IMR-90 (cell line): ENCODE results near the gene FAM227B.

Source experiments
- CEBPB ChIP-seq: IDR thresholded peaks from 2 replicates; pipeline ENCODE4 v1.6.1; 2012; ENCODE audit warnings: low read depth, low read length, improper control_type of control experiment
- MAFK ChIP-seq: IDR thresholded peaks from 2 replicates; pipeline ENCODE4 v1.6.1; 2012; ENCODE audit warnings: low read depth, low read length, improper control_type of control experiment
- MAZ ChIP-seq: IDR thresholded peaks from 2 replicates; pipeline ENCODE4 v1.6.1; 2012; ENCODE audit warnings: low read depth, mild to moderate bottlenecking, low read length, improper control_type of control experiment, moderate library complexity, borderline replicate concordance
- POLR2A ChIP-seq: IDR thresholded peaks from 2 replicates; pipeline ENCODE4 v1.6.1; 2012; ENCODE audit warnings: mild to moderate bottlenecking, low read depth, low read length
- RAD21 ChIP-seq: IDR thresholded peaks from 2 replicates; pipeline ENCODE4 v1.6.1; 2012; ENCODE audit warnings: low read length, improper control_type of control experiment
- TF ChIP-seq, protein P1 (sequence below): conservative IDR thresholded peaks from 2 replicates; pipeline ENCODE4 v1.5.1; 2012; ENCODE audit warnings: mild to moderate bottlenecking, low read depth, low read length, improper control_type of control experiment

DNA sequence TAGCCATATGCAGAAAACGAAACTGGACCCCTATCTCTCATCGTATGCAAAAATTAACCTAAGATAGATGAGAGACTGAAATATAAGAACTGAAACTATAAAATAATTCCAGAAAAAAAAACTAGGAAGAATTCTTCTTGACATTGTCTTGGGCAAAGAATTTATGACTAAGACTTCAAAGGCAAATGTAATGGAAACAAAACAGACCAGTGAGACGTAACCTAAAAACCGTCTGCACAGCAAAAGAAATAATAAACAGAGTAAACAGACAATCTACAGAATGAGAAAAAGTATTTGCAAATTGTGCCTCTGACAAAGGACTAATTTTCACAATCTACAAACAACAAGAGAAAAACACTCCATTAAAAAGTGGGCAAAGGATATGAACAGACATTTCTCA is 92.3 kb downstream of the FAM227B start:
- TF ChIP-seq, protein P1, sequence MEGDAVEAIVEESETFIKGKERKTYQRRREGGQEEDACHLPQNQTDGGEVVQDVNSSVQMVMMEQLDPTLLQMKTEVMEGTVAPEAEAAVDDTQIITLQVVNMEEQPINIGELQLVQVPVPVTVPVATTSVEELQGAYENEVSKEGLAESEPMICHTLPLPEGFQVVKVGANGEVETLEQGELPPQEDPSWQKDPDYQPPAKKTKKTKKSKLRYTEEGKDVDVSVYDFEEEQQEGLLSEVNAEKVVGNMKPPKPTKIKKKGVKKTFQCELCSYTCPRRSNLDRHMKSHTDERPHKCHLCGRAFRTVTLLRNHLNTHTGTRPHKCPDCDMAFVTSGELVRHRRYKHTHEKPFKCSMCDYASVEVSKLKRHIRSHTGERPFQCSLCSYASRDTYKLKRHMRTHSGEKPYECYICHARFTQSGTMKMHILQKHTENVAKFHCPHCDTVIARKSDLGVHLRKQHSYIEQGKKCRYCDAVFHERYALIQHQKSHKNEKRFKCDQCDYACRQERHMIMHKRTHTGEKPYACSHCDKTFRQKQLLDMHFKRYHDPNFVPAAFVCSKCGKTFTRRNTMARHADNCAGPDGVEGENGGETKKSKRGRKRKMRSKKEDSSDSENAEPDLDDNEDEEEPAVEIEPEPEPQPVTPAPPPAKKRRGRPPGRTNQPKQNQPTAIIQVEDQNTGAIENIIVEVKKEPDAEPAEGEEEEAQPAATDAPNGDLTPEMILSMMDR, result no peak
- TF ChIP-seq POLR2A, result no peak
- no peak for TF ChIP-seq MAFK
- no peak for TF ChIP-seq RAD21
- no peak for TF ChIP-seq CEBPB
- no peak for TF ChIP-seq MAZ
